Endothelial cell of umbilical vein (primary cell): Measurements from ENCODE around the gene VEGFC. TPM values are rescaled to one million over a fixed set of nuclear protein-coding genes. Genes with fewer than 3 reads are reported as not detected.

ENCODE experiments used
- BruUV-seq: library from RNA; stranded (reverse); fragments of 400-500 nt; replicated peaks from 2 replicates; lab custom pipeline; 2021; lab: Mats Ljungman, UMichigan
- CTCF ChIA-PET: fragments of 300-600, 350-600 bp; sonication (Branson Sonifier 250); formaldehyde crosslinking; loops from one replicate; lab custom pipeline; 2021; ENCODE audit warnings: antibody characterized with exemption, inconsistent platforms; lab: Charles Lee
- POLR2A ChIA-PET: fragments of 300-600, 350-600 bp; sonication (Branson Sonifier 250); formaldehyde crosslinking; loops from one replicate; lab custom pipeline; 2021; ENCODE audit warnings: antibody characterized with exemption, inconsistent platforms; lab: Charles Lee
- DNase-seq: peaks from one replicate; pipeline ENCODE4 v3.0.0-alpha.2; 2011; ENCODE audit warnings: low read depth, low spot score
- FAIRE-seq: peaks from 2 replicates; lab custom pipeline; 2011; peaks lifted over from hg19 to GRCh38; lab: Jason Lieb, UNC
- H2AFZ ChIP-seq: 2 replicates; pipeline ENCODE4 v1.6.0; 2012; ENCODE audit warnings: low read depth, low read length, control low read depth, inconsistent platforms
- H3K27ac ChIP-seq: 2 replicates; pipeline ENCODE4 v1.5.1; 2011; ENCODE audit warnings: low read depth, mild to moderate bottlenecking, control low read depth, low read length, moderate library complexity; ENCODE audit not compliant: insufficient read depth
- H3K27me3 ChIP-seq, 2 experiments: 2 replicates each; pipeline versions ENCODE4 v1.6.0 to v1.6.1; 2011; ENCODE audit warnings: low read length in 2 of 2, mixed read lengths in 1 of 2; ENCODE audit not compliant: control insufficient read depth in 2 of 2, insufficient read depth in 2 of 2
- H3K36me3 ChIP-seq, 2 experiments: 2 replicates in 1 of 2; 3 replicates in 1 of 2; pipeline ENCODE4 v1.5.1; 2011; ENCODE audit warnings: low read length in 2 of 2, mild to moderate bottlenecking in 1 of 2, moderate library complexity in 1 of 2; ENCODE audit not compliant: control insufficient read depth in 2 of 2, insufficient read depth in 2 of 2; ENCODE audit errors: extremely low read depth in 1 of 2
- H3K4me1 ChIP-seq: 3 replicates; pipeline ENCODE4 v1.5.1; 2011; ENCODE audit warnings: mild to moderate bottlenecking, low read length; ENCODE audit not compliant: control insufficient read depth, insufficient read depth; ENCODE audit errors: extremely low read depth
- H3K4me2 ChIP-seq: 2 replicates; pipeline ENCODE4 v1.6.1; 2011; ENCODE audit warnings: low read length, control low read depth, mixed read lengths; ENCODE audit not compliant: insufficient read depth
- H3K4me3 ChIP-seq, 3 experiments: fragments of 200-600 bp in 1 of 3; sonication (generic), shearing (Covaris generic) in 1 of 3; replicated peaks in 1 of 3; 2 replicates each; pipeline ENCODE4 v1.5.1; 2011 to 2016; ENCODE audit warnings: control low read depth in 3 of 3, low read length in 3 of 3, mild to moderate bottlenecking in 2 of 3, inconsistent platforms in 1 of 3, low read depth in 1 of 3, moderate library complexity in 1 of 3; ENCODE audit not compliant: insufficient read depth in 1 of 3
- H3K79me2 ChIP-seq: 2 replicates; pipeline ENCODE4 v1.6.0; 2012; ENCODE audit warnings: low read length, inconsistent platforms; ENCODE audit not compliant: control insufficient read depth, insufficient read depth
- H3K9ac ChIP-seq: replicated peaks from 2 replicates; pipeline ENCODE3; 2011; ENCODE audit warnings: low read length, control low read depth; ENCODE audit not compliant: insufficient read depth; ENCODE audit errors: extremely low read depth
- H3K9me1 ChIP-seq: replicated peaks from 3 replicates; pipeline ENCODE4 v1.6.0; 2011; ENCODE audit warnings: mild to moderate bottlenecking, low read length; ENCODE audit not compliant: control insufficient read depth, insufficient read depth; ENCODE audit errors: extremely low read depth
- H3K9me3 ChIP-seq: replicated peaks from 2 replicates; pipeline ENCODE4 v1.5.1; 2012; ENCODE audit warnings: low read length, inconsistent platforms; ENCODE audit not compliant: control insufficient read depth, insufficient read depth
- H4K20me1 ChIP-seq: replicated peaks from 2 replicates; pipeline ENCODE3; 2011; ENCODE audit warnings: mild to moderate bottlenecking, low read length; ENCODE audit not compliant: control insufficient read depth, insufficient read depth; ENCODE audit errors: extremely low read depth
- CTCF ChIP-seq, 2 donors: IDR thresholded peaks; 1 replicate in 1 of 2; 2 replicates in 1 of 2; pipeline ENCODE4 v1.5.1; 2011; ENCODE audit warnings: low read length in 2 of 2, mild to moderate bottlenecking in 2 of 2, moderate library complexity in 2 of 2, control low read depth in 1 of 2, inconsistent platforms in 1 of 2, low read depth in 1 of 2; ENCODE audit not compliant: insufficient read depth in 1 of 2; ENCODE audit errors: extremely low read depth in 1 of 2
- EZH2 ChIP-seq: IDR thresholded peaks from 2 replicates; pipeline ENCODE4 v1.6.1; 2012; ENCODE audit warnings: borderline replicate concordance, low read depth, mild to moderate bottlenecking, moderate library complexity, low read length, inconsistent platforms; ENCODE audit not compliant: severe bottlenecking
- FOS ChIP-seq: IDR thresholded peaks from 2 replicates; pipeline ENCODE4 v1.6.1; 2011; ENCODE audit warnings: mild to moderate bottlenecking, low read length, moderate library complexity, borderline replicate concordance; ENCODE audit not compliant: insufficient read depth
- POLR2A ChIP-seq: IDR thresholded peaks from 2 replicates; pipeline ENCODE4 v1.6.1; 2012; ENCODE audit warnings: low read depth, mild to moderate bottlenecking, control low read depth, low read length
- POLR2AphosphoS5 ChIP-seq: IDR thresholded peaks from 2 replicates; pipeline ENCODE4 v1.6.1; 2012; ENCODE audit warnings: low read depth, mild to moderate bottlenecking, control low read depth, low read length, moderate library complexity; ENCODE audit not compliant: insufficient read depth
- dilution Hi-C: fragments of 300-500 bp; cut with MboI; formaldehyde crosslinking; loops from one replicate; pipeline ENCODE4 v1.15.0; 2019; ENCODE audit warnings: low sequenced_read_pairs; ENCODE audit not compliant: extremely low pct_ligation_motif_present
- intact Hi-C: fragments of 100-400 bp; cut with micrococcal nuclease; formaldehyde crosslinking; loops from one replicate; pipeline ENCODE4 v1.10.0; 2022
- polyA plus RNA-seq, 4 experiments: library from polyadenylated mRNA; depleted of rRNA in 3 of 4; stranded (reverse) in 3 of 4; unstranded in 1 of 4; fragments of >200 nt; gene quantifications; 2 replicates each; pipeline versions ENCODE4 v1.2.1 to v1.2.3, GENCODE V29; 2011 to 2012; ENCODE audit warnings: missing spikeins in 1 of 4
- total RNA-seq: library from RNA; stranded (reverse); gene quantifications from 2 replicates; pipeline ENCODE4 v1.2.3, GENCODE V29; 2021
- TF ChIP-seq, protein P1 (sequence below): IDR thresholded peaks from 2 replicates; pipeline ENCODE4 v1.6.1; 2011; ENCODE audit not compliant: insufficient read depth, insufficient read length

The VEGFC gene
- total and polyA plus RNA-seq, 2 donors (not counting 3 experiments of a cell fraction or from before 2014, with no cell fraction given), result 20.4 to 34.9 TPM

- no peak overlapping the region for H3K27ac ChIP-seq
- H3K36me3 ChIP-seq, result no peaks in the 10 kb centered on the region
- H3K27me3 ChIP-seq, result peaks cover 11 to 12% of the 10 kb centered on the region in 2 experiments
- no peaks in the 10 kb centered on the region for H3K4me1 ChIP-seq
- H3K9me3 ChIP-seq, result no peaks in the 10 kb centered on the region
- H3K4me2 ChIP-seq, result no peak overlapping the region
- intact Hi-C loops (no loop called here), dilution Hi-C loops (no loop called here)
- no peak for DNase-seq
- no peak for FAIRE-seq
- no peak overlapping the region for H3K4me3 ChIP-seq
- H3K79me2 ChIP-seq, result no peaks in the 10 kb centered on the region
- no peaks in the 10 kb centered on the region for H4K20me1 ChIP-seq
- no TSS peak for BruUV-seq
- no peaks in the 10 kb centered on the region for H3K9me1 ChIP-seq
- TF ChIP-seq EZH2 (no peak), FOS (no peak), POLR2AphosphoS5 (no peak), POLR2A (no peak), CTCF (IDR thresholded peaks at IDR 0.05; ENCODE audit: extremely low read depth in 1 of 2, insufficient read depth in 1 of 2, low read depth in 1 of 2, low read length in 2 of 2) (no peak)
- TF ChIP-seq, protein P1, sequence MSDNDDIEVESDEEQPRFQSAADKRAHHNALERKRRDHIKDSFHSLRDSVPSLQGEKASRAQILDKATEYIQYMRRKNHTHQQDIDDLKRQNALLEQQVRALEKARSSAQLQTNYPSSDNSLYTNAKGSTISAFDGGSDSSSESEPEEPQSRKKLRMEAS, result no peak
- ChIA-PET POLR2A (no interaction called here), CTCF (no interaction called here)
- H3K9ac ChIP-seq, result no peak overlapping the region
- H2AFZ ChIP-seq, result no peak overlapping the region
Measured at GRCh38 chr4:176646311-176646710, 146.4 kb downstream of the VEGFC start.
